Measurements from ENCODE around the gene CCDC60.

GRCh38 chr12:119363037-119363436, 28.5 kb downstream of the CCDC60 start:
- no peak for TF ChIP-seq EP300 (IDR thresholded peaks at IDR 0.05)
- TF ChIP-seq CTCF (IDR thresholded peaks at IDR 0.05), result no peak
- TF ChIP-seq POLR2AphosphoS5 (IDR thresholded peaks at IDR 0.05), result no peak
